GM19438 (cell line): ENCODE results near the gene DNAH3.
"Not testable (repeated sequence)": the region's sequence is repeated elsewhere in the genome, so short reads cannot be mapped to it uniquely, and the experiment has no call there.

Source experiments
- ATAC-seq: cut with Tn5 transposase; IDR thresholded peaks from one replicate; pipeline ENCODE4 v1.9.1; 2021; ENCODE audit warnings: low read depth; ENCODE audit not compliant: unreplicated experiment

The DNAH3 gene, protein sequence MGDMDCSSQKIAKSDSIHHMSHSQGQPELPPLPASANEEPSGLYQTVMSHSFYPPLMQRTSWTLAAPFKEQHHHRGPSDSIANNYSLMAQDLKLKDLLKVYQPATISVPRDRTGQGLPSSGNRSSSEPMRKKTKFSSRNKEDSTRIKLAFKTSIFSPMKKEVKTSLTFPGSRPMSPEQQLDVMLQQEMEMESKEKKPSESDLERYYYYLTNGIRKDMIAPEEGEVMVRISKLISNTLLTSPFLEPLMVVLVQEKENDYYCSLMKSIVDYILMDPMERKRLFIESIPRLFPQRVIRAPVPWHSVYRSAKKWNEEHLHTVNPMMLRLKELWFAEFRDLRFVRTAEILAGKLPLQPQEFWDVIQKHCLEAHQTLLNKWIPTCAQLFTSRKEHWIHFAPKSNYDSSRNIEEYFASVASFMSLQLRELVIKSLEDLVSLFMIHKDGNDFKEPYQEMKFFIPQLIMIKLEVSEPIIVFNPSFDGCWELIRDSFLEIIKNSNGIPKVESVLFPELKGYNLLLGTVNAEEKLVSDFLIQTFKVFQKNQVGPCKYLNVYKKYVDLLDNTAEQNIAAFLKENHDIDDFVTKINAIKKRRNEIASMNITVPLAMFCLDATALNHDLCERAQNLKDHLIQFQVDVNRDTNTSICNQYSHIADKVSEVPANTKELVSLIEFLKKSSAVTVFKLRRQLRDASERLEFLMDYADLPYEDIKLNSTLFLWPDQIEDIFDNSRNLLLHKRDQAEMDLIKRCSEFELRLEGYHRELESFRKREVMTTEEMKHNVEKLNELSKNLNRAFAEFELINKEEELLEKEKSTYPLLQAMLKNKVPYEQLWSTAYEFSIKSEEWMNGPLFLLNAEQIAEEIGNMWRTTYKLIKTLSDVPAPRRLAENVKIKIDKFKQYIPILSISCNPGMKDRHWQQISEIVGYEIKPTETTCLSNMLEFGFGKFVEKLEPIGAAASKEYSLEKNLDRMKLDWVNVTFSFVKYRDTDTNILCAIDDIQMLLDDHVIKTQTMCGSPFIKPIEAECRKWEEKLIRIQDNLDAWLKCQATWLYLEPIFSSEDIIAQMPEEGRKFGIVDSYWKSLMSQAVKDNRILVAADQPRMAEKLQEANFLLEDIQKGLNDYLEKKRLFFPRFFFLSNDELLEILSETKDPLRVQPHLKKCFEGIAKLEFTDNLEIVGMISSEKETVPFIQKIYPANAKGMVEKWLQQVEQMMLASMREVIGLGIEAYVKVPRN (N-terminal part only)

DNA sequence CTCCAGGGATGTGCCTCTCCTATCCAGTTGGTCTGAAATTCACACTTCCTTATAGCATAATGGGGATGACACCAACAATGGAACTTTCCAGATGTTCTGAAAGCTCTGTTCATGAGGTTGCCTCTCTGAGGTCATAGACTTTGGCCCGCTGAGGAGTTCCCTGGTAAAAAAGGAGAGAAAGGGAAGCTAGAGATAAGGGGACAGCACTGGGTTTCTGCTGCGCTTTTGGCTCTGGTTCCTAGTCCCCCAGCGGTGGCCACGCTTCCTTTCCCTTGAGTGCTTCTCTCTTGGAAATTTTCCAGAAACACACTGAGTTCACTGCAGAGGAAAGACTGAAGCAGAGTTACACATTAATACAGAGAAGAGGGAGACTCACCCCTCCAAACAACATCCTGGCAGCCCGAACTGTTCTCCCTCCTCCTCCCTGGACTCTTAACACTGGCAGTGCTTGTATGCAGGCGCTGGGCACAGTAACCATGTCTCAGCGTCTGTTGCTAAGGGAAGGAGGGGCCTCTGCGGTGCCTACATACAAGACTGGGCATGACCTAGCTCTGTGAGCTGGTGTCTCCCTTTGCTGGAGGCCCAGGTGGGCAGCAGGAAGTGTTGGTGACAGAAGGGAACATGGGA is at the start of gene DNAH3:
DNAH3 (minus strand) TSS at position 472 of the 627 bp plus-strand sequence. CDS start 527 bp downstream, outside the sequence.
- no peak for ATAC-seq

DNA sequence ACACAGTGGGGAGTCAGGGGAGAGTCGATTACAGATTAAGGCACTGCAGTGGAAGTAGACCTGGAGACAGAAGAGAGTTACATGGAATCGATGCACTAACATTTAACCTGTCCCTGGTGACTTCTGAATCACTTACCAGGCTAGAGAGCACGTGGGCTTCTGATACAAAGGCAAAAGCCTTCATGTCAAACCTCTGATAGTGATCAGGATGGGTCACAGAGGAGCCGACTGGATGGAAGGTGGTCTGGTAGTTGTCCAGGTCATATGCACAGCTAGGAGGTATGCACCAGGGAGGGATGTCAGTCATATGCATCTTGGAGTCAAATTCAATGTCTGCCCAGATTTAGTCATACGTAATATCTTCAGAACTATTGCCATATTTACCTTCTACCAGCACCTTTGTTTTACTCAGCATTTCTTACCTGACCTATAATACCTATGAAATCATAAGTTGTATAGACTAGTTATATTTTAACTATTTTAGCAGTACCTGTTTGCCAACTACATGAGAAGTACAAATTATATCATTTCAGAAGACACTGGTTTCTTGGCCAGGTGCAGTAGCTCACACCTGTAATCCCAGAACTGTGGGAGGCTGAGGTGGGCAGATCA is 49.1 kb upstream of the DNAH3 start:
- no peak for ATAC-seq

DNA sequence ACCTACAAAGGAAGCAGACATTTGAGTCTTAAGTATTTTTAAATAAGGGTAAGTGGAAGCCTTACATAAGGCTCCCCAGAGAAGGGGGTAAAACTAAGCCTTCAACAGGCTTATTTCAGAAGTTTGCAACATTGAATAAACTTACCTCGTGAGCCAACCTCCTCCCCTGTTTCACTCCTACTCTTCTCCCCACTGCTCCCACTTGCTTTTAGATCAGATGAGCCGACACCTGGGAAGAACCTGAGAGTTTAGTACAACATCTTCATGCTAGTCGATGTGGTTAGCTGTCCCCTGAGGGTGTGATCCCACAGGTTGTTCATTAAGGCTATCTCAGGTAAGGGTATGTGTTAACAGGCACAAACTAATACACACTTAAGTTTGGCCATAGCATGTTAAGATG is 47.0 kb upstream of the DNAH3 start:
- no peak for ATAC-seq

DNA sequence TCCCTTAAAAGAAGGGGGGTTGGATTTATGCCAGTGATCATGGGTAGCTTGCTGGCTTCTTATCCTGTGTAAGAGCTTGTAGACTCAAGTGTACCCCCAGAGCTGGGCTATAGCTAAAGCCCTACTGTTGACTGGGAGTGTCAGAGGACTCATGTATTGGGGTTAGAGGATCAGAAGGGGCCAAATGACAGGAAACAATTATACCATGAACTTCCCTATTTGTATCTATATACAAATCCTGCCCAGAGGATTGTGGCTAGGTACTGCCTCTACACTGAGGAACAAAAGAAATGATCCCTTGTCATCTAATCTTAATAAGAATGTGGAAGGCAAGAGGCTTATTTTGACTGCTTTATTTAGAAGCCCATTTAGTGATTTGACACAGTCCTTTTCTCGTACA is 46.5 kb upstream of the DNAH3 start:
- ATAC-seq = no peak

DNA sequence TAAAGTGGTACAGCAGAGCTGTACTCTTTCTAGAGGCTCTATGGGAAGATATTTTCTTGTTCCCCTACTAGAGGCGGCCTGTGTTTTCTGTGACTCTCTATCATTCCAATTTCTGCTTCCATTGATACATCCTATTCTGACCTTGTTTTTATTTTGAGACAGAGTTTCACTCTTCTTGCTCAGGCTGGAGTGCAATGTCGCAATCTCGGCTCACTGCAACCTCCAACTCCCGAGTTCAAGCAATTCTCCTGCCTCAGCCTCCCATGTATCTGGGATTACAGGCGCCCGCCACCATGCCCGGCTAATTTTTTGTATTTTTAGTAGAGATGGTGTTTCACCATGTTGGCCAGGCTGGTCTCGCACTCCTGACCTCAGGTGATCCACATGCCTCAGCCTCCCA is 44.7 kb upstream of the DNAH3 start:
- not testable (repeated sequence) for ATAC-seq

DNA sequence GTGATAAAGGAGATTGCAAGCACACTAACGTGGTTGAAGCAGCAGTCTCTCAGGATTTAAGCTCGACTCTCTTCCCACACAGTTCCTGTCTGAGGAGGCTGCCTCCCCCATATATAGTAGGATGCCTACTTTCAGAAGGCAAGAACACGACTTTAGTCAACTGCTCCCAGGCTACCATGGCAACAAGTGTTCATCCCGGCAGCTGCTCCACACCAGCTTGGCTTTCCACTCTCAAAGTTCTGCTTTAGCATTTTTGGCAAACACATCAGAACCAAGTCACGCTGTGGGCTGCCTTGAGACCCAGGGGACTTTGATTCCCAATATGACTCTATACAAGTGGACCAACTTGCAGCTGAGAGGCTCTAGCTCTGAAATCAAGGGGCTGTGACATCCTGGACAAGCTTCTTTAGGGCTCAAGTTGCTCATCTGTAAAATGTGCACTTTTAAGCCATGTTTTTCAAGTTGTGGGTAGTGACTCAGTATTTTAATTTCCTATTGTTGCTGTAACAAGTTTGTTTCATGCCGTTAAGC is 44.2 kb upstream of the DNAH3 start:
- ATAC-seq = no peak

DNA sequence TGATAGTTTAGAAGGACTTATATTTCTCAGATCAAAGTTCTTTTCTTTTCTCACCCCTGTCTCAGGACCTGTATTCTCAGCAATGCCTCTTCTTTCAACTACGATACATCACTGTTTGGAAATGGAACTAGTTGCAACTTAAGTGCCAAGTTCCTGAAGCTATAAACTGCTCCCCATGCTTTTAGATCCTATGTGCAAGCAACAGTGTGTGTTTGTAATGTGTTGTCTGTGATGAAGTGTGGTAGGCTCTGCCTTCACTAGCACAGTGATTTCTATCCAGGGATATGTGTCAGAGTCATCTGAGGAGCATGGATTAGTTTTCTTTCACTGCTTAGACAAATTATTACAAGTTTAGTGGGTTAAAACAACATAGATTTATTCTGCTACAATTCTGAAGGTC is 42.3 kb upstream of the DNAH3 start:
- ATAC-seq = no peak

DNA sequence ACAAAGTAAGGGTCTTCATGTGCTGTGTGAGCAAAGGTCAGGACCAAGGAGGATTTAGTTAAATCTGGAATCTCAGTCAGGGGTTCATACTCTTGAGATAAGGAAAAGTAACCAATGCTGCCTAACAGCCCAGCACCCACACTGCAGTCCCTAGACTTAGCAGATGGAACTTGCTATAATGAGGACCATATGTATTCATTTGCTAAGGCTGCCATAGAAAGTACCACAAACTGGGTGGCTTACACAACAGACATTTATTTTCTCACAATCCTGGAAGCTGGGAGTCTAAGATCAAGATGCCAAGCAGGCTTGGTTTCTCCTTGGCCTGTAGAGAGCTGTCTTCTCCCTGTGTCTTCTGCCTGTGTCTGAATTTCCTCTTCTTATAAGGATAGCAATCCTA is 40.0 kb upstream of the DNAH3 start:
- ATAC-seq = no peak

DNA sequence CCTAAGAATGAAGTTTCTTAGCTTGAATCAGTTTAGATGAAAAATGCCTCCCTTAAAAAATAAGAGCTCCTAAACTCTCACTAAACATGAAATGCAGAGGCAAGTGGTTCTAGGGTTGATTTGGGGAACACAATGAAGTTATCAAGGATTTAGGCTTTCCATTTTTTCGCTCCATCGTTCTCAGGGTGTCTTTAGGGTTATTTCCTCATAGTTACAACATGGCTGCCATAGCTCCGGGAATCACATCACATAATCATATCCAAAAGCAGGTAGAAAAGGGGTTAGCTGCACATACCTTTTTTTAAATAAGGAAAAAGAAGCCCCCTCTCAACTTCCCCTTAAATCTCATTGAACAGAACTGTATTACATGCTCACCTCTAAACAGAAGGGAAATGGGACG is 39.4 kb upstream of the DNAH3 start:
- ATAC-seq = no peak

DNA sequence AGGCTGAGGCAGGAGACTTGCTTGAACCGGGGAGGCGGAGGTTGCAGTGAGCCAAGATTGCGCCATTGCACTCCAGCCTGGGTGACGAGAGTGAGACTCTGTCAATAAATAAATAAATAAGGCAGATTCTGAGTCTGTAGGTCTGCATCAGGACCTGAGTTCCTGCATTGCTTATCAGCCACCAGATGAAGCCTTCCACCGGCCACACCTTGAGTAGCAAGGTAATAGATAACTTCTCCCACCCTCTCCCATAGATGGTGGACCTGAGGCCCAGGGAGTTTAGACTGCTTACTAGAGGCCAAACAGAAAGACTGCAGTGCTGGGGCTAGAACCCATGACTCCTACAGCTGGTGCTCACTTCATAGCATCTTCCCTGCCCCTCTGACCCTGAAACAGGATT is 38.7 kb upstream of the DNAH3 start:
- ATAC-seq = no peak

DNA sequence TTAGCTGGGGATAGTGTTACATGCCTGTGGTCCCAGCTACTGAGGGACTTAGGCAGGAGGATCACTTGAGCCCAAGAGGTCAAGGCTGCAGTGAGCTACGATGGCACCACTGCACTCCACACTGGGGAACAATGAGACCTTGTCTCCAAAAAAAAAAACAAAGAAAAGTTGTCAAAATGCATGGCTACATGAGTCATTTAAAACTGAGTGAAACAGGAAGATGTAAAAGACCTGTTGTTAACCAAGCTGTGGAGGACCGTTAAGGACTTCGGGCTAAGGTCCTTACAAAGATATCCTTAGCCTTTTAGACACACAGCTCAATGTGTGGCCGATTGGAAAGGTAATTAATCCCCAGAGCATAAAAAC is 35.7 kb upstream of the DNAH3 start:
- no peak for ATAC-seq

DNA sequence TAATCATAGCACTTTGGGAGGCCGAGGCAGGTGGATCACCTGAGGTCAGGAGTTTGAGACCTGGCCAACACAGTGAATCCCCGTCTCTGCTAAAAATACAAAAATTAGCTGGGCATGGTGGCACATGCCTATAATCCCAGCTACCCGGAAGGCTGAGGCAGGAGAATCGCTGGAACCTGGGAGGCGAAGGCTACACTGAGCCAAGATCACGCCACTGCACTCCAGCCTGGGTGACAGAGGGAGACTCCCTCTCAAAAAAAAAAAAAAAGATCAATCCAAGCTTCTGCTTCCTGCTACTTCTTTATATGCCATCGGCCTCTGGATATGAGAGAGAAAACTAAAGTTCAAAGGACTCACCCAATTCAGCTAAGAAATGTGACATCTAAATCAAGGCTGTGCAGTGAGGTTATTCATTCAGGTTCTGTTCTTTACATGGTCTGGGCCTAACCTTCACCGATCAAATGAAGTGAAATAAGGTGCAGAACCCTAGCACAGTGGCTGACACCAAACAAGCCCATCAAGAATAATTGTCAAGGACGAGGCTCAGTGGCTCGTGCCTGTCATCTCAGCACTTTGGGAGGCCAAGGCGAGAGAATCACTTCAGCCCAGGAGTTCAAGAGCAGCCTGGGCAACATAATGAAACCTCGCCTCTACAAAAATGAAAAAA is 35.1 kb upstream of the DNAH3 start:
- no peak for ATAC-seq

DNA sequence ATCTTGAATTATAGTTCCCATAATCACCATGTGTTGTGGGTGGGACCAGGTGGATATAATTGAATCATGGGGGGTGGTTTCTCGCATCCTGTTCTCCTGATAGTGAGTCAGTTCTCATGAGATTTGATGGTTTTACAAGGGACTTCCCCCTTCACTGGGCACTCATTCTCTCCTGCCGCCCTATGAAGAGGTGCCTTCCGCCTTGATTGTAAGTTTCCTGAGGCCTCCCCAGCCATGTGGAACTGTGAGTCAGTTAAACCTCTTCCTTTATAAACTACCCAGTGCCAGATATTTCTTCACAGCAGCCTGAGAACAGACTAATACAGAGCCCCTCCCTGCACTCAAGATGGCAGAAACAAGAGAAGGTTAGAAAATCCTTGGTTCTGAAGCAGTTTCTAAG is 34.2 kb upstream of the DNAH3 start:
- ATAC-seq = no peak

DNA sequence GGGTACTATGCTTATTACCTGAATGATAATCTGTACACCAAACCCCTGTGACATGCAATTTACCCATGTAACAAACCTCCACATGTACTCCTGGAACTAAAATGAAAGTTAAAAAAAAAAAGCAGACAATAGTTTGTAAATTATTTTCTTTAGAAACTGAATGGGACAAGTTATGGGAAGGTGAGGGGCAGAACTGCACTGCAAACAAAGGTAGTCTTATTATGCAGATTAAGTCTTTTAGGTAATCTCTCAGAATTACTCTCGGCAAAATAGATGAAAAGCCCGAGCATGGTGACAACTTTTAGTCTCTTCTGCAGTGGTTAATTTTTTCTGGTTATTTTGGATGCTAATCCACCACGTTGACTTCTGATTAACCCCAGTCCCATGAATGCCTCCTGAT is 33.3 kb upstream of the DNAH3 start:
- ATAC-seq = no peak

DNA sequence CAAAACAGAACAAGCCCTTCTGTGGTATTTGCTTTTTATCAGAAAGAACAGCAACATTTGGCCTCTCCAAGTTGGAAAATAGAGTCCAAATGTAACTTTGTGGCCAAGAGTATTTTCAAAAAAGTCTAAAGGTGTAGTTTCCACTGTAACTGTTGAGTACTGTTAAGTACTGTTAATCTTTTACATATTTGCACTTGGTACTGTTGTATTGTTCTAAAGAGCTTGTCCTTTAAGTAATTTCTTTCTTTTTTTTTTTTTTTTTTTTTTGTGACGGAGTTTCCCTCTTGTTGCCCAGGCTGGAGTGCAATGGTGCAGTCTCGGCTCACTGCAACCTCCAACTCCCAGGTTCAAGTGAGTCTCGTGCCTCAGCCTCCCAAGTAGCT is 29.3 kb upstream of the DNAH3 start:
- ATAC-seq = no peak

DNA sequence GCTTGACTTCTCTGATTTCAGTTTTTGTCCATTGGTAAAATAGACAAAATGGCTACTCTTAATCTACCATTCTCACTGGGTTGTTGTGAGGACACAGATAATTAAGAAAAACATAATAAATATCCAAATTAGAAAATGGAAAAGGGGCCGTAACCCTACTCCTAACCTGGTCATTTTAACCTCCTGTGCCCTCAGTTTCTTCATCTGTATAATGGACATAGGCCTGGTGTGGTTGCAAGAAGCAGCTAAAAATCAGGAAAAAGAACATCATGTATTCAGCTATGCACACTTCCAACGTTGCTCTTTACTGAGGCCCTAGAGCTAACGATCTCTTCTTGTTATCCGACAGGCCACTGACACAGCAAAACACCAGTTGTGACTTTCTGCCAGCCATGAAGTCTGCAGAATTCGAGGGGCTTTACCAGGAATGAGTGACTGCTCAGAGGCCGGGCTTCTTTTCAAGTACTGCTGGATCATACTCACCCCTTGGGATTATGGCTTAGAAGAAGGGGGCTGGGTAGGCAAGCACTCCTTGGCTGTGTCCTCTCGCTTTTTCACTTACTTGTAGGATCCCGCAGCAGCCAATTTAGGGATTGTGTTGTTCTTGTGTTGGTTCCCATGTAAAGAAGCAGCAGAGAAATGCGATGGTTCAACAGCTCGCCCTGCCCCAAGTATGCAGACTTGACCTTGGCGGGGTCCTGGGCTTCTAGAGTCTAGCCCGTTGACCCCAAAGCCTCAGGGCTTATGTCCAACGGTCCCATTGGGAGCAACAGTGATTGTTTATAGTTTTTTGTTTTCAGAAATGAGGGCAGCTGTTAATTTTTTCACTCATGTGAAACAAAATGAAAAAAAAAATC is 28.7 kb upstream of the DNAH3 start:
- ATAC-seq = no peak

DNA sequence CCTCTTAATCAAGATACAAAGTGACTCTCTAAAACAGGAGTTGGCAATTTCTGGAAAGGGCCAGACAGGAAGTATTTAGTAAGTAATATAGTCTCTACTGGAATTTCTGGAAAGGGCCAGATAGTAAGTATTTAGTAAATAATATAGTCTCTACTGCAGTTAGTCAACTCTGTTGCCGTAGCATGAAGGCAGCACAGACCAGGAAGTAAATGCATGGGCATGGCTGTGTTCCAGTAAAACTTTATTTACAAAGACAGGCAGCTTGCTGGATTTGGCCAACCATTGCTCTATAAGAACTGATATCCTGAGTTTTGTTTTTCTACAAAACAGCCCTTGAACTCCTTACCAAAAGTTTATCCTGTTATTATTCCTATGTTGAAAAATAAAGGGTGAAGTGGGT is 24.8 kb upstream of the DNAH3 start:
- no peak for ATAC-seq

DNA sequence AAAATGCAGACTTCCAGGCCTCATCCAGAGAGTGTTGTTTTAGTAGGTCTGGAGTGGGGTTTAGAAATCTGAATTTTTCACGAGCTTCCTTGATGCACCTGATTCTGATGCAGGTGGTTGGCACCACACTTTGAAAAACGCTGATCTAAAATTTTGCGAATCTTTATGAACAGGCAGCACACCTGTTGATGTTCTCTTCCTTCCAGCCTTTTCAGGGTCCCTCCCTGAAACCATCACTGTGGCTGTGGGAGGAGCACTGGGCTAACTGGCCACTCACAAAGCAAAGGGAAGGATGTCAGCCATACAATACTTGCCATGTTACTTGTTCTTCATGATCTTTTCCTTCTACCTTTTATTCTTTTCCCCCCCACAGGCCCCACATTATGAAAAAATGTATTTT is 22.0 kb upstream of the DNAH3 start:
- ATAC-seq = no peak

DNA sequence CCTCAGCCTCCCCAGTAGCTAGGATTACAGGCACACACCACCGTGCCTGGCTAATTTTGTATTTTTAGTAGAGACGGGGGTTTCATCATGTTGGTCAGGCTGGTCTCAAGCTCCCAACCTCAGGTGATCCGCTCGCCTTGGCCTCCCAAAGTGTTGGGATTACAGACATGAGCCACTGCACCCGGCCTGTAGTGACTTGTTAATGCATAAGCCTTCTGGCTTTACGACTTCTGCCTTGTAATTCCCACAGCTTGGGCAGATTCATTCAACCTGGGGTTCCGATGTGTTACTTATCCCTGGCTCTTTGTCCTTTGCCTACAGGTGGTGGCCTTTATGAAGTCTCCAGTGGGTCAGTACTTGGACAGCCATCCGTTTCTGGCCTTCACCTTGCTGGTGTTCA is 19.5 kb upstream of the DNAH3 start:
- not testable (repeated sequence) for ATAC-seq
